GM19025 (cell line): Measurements from ENCODE around the gene RAMP3.
"Not testable (repeated sequence)": the region's sequence is repeated elsewhere in the genome, so short reads cannot be mapped to it uniquely, and the experiment has no call there.

ENCODE experiments used
- ATAC-seq: cut with Tn5 transposase; IDR thresholded peaks from one replicate; pipeline ENCODE4 v1.9.1; 2021; ENCODE audit warnings: mild to moderate bottlenecking, low read depth, moderate library complexity; ENCODE audit not compliant: unreplicated experiment

The RAMP3 gene

GRCh38 chr7:45190406-45191165 lies 33.0 kb downstream of the RAMP3 start:
- no peak for ATAC-seq

DNA sequence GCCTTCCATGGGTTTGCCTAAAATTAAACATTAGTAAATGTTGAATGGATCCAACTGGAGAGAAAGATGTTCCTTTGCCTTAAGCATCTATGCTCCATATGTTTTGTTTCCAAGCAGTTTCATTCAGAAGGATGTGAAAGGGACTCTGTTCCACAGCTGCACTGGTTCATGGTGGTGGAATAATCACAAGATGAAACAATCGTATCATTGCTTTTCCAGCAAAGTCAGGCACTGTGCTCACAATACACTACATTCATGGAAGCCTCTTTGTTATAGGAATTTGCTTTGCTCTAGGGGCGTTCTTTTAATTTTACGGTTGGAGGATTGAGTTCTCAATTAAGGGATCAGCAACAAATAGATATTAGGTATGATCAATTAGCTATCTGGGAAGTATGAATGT lies 33.8 kb downstream of the RAMP3 start:
- ATAC-seq, result no peak

- ATAC-seq, result no peak
These were observed 35.0 kb downstream of the RAMP3 start for GRCh38 chr7:45192621-45193041.

DNA sequence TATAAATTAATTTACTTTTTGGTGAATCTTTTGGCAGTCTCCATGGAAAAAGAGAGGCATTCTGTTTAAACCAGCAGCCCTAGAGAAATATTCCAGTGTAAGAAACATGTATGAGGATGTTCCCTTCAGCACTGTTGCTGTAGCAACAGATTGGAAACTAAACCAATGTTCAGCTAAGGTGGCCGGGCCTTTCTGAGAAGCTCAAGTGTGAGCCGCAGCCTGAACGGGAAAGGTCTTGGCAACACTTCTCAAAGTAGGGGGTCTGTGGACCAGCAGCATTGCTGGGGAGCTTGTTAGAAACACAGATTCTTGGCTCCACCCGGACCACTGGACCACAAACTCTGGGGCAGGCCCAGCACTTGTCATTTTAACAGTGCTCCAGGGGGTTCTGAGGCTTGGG lies 36.2 kb downstream of the RAMP3 start:
- ATAC-seq, result no peak

DNA sequence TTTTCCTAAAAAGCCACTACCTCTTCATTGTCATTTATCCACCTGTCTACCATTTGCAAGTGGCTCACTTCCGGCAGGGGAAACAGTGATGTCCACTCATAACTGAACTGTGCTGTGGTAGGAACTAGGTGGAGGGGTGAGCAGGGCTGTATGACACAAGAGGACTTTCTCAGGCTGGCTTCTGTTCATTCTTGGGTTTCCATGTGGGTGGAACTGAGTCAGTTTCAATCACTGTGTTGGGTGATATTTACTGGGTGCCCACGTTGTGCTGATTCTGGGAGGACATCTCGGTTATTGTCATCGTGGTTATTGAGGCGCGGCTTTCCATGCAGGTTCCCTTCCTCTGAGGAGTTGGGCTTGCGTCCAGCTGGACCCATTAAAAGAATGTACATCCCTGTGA lies 38.8 kb downstream of the RAMP3 start:
- ATAC-seq, result no peak

DNA sequence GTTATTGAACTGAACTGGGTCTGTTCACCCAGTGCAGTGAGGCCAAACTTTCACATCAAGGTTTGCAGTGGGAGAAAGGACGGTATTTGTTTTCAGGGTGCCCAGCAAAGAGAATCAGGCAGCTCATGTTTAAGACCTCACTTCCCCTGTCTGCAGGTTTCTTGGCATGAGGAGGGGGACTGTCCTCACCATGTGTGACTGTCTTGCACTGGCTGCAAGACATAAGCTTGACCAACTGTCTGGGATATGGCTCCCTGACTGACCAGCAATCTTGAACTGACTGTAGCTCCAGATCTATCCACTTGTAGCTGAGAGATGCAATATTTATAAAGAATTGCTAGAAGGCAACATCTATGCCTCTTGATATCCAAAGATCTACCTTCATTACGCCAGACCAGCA lies 39.9 kb downstream of the RAMP3 start:
- no peak for ATAC-seq

GRCh38 chr7:45198986-45199385 lies 41.4 kb downstream of the RAMP3 start:
- no peak for ATAC-seq

GRCh38 chr7:45199506-45199905 lies 41.9 kb downstream of the RAMP3 start:
- ATAC-seq, result no peak

DNA sequence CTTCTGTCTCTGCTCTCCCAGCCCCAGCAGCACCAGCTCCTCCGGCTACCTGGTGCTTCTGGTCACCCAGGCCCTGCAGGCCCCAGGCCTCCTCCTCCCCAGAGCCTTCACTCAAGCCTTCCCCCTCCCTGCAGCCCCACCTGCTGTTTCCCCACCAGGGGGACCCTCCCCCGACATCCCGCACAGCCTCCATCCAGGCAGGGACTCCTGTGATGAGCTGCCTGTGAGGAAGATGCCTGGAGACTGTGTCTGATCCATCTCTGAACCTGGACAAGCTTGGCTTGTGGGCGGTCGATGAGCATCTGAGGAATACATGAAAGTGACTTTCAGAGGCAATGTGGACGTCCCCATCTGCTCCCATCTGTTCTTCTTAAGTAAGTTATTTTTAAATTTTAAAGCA lies 45.0 kb downstream of the RAMP3 start:
- no peak for ATAC-seq

- ATAC-seq, result no peak
These were observed 45.4 kb downstream of the RAMP3 start for GRCh38 chr7:45203036-45203435.

DNA sequence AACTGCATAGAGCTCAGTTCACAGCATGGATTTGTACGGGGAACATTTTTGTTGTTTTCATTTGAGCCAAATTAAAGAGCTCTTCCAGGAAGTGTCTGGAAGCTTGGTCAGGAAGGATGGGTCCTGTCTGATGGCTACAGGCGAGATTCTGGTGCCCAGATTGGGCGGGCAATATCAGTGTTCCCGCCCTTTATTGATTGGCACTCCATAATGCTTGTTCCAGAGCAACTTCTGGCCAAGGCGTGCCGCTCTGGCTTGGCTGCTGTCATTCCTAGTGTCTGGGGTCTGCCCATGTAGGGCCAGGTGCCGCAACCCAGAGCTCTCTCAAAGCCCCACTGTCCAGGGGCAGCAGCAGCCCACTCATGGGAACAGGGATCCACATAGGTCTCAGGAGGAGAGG lies 45.9 kb downstream of the RAMP3 start:
- ATAC-seq, result no peak

GRCh38 chr7:45203936-45204445 lies 46.4 kb downstream of the RAMP3 start:
- peak; percentile 94 for ATAC-seq

DNA sequence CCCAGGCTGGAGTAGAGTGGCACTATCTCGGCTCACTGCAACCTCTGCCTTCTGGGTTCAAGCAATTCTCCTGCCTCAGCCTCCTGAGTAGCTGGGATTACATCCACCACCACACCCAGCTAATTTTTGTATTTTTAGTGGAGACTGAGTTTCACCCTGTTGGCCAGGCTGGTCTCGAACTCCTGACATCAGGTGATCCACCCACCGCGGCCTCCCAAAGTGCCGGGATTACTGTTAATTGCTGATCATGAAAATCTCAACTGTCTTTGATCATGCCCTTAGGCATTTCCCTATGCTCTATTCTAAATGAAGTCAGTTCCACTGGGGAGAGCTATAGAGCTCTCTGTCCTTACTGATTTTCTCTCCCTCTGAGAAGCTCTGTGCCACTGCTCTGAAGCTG lies 48.7 kb downstream of the RAMP3 start:
- not testable (repeated sequence) for ATAC-seq

- not testable (repeated sequence) for ATAC-seq
These were observed 52.3 kb downstream of the RAMP3 start for GRCh38 chr7:45209909-45210308.

- no peak for ATAC-seq
These were observed 53.5 kb downstream of the RAMP3 start for GRCh38 chr7:45211066-45211465.

GRCh38 chr7:45211958-45212357 lies 54.4 kb downstream of the RAMP3 start:
- no peak for ATAC-seq

- no peak for ATAC-seq
These were observed 55.0 kb downstream of the RAMP3 start for GRCh38 chr7:45212606-45213005.

GRCh38 chr7:45215601-45216062 lies 58.0 kb downstream of the RAMP3 start:
- no peak for ATAC-seq

DNA sequence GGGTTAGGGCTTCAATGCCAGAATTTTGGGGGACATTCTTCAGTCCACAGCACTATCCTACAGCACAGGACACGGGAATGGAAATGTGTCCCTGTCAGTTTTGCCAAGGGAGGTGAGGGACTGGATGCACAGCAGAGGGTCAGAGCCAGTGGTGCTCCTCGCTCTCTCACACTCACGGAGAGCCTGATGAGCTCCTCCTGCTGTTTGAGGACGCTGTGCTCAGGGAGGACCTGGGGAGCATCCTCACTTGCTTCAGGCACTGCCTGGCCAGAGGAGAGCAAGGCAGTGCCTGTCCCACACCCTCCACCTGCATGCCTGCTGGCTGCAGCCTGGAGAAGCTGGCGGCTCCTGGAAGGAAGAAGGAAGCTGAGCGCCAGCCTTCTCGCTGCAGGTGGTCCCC lies 58.6 kb downstream of the RAMP3 start:
- ATAC-seq, result no peak

- ATAC-seq, result no peak
These were observed 59.1 kb downstream of the RAMP3 start for GRCh38 chr7:45216622-45217165.

- ATAC-seq, result no peak
These were observed 59.8 kb downstream of the RAMP3 start for GRCh38 chr7:45217358-45217757.

DNA sequence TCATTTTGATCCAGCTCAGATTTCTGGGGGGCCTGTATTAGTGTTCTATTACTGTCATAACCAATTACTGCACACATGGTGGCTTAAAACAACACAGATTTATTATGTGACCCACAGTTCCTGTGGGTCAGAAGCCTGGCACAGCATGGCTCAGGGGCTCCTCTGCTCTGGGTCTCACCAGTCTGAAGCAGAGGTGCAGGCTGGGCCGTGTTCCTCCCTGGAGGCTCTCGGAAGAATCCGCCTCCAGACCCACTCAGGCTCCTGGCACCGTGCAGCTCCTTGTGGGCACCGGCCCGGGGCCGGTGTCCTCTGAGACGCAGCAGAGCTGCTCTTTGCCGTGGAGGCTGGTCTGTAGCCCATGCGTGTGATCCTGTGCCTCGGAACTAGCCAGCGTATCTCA lies 61.5 kb downstream of the RAMP3 start:
- no peak for ATAC-seq
